HG03439 (cell line): ENCODE results near the gene FOXS1.
A peak's percentile ranks its signal among the peaks of the same experiment; 100 is the strongest.

ENCODE experiments used
- ATAC-seq: cut with Tn5 transposase; IDR thresholded peaks from one replicate; pipeline ENCODE4 v1.9.1; 2021; ENCODE audit warnings: mild to moderate bottlenecking, moderate library complexity; ENCODE audit not compliant: unreplicated experiment

The FOXS1 gene

DNA sequence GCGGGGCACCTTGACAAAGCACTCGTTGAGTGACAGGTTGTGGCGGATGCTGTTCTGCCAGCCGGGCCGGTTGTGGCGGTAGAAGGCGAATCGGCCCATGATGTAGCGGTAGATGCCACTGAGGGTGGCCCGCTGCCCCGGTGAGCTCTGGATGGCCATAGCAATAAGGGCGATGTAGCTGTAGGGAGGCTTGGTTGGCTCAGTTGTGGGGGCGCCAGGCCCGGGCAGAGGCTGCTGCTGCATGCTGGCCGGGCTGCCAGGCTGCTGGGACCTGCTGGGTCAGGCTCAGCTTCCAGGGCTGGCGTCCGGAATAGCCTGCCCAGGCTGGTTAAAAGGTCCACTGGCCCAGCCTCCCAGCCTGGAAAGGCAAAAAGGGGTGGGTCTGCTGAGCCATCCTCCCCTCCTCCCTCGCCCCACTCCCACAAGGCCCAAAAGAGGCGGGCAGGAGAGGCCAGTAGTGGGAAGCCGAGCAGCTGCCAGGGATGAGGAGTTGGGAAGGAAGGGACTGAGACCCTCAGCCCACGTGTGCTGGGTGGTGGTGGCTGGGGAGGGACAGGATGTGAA, at the start of gene FOXS1:
Gene FOXS1 (minus strand): TSS at position 305 of the 564 bp plus-strand sequence. CDS start 62 bp downstream, at position 243.
- ATAC-seq: no peak

DNA sequence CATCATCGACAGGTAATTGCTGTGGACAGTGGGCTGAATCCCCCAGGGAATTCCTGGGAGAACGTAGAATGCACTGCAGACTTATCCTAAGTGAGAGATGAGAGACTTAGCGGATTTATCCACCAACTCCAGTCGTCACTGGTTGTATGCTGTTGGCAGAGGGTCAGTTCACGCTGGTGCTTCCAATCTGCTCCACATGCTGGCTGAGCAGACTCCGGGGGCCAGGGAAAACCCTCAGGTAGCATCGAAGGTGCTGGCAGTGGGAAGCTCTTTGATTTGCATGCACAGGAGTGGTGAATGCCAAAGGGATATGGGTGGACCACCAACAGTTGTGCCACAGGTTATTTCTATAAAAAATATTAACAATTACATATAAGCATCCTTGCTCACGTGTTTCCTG, 45.2 kb upstream of the FOXS1 start:
- ATAC-seq: no peak

DNA sequence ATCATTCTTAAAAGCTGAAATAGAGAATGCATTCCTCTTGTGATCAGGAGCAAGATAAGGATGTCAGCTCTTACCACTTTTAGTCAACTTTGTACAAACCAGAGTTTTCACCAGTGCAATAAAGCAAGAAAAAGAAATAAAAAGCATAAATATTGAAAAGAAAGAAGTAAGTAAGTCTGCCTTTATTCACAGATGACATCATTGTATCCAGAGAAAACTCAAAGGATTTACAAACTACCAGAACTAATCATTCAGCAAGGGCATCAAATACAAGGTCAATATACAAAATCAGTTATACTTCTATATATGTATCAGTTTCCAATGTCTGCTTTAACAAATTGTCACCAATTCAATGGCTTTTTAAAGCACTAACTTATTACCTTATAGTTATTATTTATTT, 38.4 kb upstream of the FOXS1 start:
- no peak for ATAC-seq

DNA sequence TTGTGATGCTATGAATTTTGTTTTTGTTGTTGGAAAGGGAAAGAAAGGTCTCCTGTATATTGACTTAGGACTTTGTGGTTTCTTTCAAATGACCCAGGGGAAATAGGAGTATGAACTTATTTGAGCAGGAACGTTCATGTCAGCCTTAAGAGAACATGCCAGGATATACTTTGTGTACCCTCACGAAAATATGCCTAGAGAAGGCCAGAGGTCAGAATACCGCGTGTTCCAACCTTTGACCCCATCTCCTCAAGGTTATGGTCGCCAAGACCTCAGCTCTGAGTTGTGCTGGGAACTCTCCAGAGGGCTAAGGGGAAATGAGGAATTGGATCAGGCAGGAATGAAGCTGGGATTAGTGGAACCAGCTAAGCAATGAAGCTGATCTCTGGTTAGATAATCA, 36.5 kb upstream of the FOXS1 start:
- ATAC-seq: no peak

DNA sequence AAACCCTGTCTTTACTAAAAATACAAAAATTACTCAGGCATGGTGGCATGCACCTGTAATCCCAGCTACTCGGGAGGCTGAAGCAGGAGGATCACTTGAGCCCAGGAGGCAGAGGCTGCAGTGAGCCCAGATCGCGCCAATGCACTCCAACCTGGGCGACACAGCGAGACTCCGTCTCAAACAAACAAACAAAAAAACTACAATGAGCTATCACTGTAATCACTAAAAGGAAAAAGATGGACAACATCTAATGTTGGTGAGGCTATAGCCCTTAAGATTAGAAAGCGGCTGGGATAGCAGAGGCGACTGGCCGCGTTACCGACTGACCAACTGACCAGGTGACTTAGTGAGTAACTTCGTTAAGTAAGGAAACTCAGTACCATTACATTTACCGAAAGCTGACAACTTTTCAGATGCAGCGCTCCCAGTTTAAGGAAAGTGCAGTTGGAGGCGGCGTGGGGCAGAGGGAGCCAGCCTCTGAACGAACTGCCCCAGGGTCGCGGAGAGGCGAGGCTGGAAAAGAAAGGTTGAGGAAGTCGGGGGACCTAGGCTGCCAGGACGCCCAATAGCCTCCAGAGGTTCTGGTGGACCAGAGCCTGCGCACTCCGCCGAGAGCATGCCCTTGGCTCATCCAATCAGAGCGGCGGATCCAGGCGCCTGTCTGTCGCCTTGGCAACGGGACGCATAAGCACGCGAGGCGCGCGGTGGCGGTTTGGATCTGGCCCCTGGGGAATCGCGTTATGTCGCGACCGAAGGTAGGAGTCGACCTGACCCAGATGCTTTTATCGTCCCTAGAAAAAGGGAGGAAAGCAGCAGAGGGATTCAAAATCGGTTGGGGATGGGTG, 34.0 kb upstream of the FOXS1 start:
- ATAC-seq: peak; percentile 89

DNA sequence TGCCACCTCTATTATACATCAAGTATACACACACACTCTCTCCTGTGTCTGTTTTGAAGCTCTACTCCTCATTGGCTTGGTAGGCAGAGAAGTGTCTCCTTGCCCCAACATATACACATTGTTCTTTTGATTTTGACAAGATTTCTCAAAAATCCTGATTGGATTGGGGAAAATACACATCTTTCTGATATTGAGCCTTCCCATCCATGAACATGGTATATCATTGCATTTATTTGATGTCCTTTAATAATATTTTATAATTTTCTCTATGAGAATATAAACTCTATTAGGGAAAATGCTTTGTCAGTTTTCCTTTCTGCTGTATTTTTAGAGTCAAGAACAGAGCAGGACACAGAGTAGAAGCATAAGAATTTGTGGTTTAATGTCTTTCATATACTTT, 32.3 kb upstream of the FOXS1 start:
- ATAC-seq: no peak

DNA sequence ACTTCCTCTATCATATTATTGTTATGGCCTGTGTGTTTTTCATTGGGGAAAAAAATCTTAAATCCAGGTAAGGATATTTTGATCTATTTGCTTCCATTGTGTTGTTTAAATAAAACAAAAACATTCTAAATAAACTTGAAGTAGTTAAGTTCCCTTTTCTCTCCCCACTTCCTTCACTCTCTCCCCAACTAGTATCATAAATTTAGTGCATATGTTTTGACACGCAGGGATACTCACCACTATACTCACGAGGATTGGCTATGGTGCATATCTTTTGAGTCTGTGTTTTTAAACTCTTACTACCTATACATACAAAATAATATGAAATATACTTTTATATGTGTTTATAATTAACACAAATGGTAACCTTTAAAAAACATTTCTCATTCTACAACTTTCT, 30.3 kb upstream of the FOXS1 start:
- no peak for ATAC-seq

DNA sequence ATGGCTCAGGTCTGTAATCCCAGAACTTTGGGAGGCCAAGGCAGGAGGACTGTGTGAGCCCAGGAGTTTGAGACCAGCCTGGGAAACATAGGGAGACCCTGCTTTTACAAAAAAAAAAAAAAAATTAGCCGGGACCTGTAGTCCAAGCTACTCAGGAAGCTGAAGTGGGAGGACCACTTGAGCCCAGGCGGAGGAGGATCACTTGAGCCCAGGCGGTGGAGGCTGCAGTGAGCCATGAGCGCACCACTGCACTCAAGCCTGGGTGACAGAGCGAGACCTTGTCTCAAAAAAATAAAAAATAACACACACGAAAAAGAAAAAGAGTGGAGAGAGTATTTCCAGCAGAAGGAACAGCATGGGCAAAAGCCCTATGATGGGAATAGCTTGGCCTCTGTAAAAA, 27.0 kb upstream of the FOXS1 start:
- no peak for ATAC-seq

DNA sequence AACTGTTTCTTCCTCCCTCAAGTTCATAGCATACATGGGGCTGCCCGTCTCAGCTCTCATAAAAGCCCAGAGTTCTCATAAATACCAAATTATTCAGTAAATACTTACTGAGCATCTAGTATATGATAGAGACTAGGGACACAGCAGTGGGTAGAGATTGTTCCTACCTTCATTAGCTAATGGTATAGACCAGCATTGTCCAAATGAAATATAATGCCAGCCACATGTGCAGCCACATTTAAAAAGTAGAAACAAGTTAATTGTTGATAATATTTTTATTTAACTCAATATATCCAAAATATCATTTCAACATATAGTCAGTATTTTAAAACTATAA, 26.2 kb upstream of the FOXS1 start:
- no peak for ATAC-seq

DNA sequence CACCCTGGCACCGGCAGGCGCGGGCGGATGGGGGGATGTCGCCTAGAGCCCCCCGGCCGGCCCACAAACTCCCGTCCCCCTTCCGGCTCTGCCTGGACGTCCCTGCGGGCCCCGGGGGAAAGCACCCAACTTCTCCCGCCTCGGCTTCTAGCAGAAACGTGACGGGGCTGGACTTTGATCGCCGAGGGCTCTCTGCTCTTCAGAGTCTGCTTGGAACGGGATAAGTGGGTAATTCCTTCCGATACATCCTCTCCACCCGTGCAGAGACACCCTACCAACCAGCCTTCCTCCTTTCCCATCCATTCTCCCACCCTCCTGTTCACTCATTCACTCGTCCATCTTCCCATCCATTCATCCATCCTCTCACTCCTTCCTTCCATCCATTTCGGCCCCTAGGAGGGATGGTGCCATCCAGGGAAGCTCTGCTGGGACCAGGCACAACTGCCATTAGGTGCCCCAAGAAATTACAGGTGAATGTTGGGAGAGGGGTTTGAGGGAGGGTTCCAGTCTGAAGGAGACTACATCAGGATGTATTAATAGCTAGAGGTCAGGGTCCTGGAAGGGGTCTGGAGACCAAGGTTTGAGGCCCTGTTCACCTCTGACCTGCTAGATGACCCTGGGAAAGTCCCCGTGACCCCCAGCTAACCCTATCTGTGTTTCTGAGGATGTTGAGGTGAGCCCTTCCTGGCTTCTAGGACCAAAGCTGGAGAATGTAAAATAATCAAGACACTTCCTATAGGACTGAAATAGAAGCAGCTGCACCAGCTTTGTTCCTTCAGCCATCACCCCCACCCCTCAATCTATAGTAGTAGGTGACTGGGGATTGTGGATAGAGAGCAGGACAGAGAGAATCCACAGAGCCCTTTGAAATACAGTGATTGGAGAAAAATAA, 25.6 kb upstream of the FOXS1 start:
- no peak for ATAC-seq

DNA sequence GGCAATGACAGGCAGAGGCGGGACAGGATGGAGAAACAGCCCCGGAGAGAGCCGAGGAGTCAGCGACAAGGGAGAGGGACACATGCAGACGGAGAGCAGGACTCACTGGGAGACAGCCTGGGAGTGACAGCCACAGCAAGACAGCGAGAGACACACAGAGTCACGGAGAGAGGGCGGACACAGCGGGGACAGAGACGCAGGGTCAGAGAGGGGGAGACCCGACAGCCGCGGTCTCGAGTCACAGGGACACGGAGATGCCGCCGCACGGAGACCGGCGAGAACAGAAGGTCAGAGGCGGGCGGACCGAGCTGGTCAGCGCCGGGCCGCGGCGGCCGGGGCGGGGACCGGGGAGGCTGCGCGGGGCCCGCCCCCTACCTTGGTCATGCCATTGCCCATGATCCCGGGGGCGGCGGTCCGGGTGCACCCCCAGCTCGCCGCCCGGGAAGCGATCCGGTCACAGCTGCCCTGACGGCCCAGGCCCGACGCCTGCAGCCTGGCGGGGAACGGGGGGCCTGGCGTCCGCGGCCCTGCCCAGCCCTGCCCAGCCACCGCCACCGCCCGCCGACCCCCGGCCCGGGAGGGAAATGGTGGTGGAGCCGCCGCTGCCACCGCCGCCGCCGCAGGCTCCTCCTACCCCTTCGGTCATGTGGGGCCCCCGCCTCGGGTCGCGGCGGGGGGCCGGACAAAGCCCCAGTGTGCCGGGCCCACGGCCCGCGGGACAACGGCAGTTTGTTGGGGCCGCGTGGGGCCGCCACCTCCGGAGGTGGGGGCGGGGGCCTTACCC, 24.7 kb upstream of the FOXS1 start, which contains the start of the genes DUSP15 and TTLL9:
Gene DUSP15 (minus strand): TSS at position 586 of the 784 bp plus-strand sequence. CDS start 190 bp downstream, at position 396.
Gene TTLL9 (plus strand): TSS at position 693 of the 784 bp plus-strand sequence. CDS start 493 bp downstream, outside the sequence.
- ATAC-seq: no peak

DNA sequence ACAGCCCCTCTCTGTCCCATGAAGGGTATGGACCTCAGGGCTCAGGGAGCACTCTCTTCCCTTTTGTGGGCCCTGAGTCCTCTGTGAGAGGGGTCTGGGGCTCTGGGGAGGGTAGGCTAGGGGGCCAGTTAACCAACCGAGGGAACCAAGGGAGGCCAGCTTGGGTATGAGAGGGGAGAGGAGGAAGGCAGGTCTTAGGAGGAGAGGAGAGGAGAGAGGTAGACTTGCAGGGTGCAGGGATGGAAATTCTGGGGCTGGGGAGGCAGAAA, 24.2 kb upstream of the FOXS1 start:
- no peak for ATAC-seq

DNA sequence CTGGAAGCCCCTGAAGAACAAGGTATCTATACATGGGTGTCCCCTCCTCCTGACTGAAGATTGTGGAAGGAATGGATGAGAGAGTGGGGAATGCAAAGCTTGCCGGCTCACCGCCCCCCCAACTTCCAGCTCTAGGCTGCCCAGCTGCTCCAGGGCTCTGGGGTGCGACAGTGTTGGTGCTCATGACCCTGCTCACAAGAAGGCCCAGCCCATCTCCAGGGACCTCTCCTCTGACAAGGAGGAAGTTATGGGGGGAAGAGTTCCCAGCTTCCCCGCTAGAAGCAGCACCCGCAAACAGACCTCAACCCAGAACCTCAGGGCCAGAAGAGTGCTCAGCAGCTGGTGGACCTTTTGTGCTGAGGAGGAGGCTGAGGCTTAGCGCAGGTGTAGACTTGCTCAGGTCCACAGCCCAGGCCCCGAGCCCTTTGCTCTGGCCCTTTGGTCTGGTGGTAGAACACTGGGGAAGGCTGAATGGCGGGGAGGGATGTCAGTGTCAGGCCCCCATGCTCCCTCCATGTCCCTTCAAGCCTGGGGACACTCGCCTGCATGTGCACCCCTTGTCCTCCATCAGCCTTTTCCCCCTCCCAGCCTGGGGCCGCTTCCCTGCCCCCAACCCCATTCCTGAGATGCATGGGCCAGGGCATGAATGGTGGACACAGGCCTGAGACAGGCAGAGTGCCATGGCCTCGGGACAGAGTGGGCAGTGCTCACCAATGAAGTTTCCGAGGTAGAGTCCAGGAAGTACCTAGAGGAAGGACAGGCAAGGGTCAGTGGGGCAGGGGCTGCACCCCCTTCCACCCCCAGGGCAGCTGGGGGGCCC, 23.7 kb upstream of the FOXS1 start:
- ATAC-seq: no peak

DNA sequence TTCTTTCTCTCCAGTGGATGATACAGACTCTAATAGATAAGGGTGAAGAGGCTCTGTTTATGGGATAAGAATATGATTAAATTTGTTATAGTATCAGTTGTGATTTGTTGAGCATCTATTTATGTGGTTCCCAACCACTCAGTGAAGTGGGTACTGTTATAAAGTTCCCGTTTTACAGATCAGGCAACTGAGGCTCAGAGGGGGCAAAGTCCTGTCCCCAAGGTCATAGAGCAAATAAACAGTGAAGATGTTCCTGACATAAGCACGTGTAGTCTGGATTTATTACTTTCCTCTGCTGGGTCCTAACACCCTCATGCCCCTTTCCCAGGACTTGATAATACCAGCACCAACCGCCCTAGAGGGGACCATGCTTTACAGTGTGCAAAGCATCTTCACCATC, 20.8 kb upstream of the FOXS1 start:
- no peak for ATAC-seq

DNA sequence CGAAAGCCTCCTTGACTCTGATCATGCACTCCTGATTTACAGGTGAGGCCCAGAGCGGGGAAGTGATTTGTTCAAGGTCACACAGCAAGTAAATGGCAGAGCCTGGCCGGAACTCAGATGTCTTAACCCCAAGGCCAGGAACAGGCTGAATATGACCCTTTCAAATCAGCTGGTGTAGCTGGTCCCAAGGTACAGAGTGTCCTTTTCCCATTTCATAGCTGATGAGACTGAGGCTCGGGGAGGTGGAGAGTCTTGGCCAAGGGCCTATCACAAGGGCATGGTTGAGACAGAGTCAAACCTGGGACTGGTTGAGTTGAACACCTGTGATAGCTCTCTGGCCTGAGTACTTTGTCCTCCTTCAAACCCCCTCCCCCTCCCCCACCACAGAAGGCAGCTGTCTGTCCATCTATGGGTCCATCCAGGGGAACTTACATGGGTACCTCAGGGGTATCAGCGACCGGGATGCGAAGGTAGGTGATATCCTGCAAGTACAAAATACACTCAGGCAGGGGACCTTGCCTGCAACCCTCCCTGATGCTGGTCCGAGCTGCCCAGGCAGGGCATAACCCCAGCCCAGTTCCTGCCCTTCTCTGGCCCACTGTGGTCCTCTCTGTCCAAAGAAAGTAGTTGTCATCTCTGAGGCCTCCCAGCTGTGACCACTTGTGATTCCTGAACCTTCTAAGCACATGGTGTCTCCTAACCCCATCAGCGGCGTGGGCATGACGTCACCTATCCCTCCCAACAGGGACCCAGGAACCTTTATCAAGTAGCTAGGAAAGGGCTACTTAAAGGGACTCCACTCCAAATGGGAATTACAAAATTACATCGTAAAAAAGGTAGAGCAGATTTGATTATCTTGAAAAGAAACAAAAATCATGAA, 19.4 kb upstream of the FOXS1 start:
- ATAC-seq: no peak

DNA sequence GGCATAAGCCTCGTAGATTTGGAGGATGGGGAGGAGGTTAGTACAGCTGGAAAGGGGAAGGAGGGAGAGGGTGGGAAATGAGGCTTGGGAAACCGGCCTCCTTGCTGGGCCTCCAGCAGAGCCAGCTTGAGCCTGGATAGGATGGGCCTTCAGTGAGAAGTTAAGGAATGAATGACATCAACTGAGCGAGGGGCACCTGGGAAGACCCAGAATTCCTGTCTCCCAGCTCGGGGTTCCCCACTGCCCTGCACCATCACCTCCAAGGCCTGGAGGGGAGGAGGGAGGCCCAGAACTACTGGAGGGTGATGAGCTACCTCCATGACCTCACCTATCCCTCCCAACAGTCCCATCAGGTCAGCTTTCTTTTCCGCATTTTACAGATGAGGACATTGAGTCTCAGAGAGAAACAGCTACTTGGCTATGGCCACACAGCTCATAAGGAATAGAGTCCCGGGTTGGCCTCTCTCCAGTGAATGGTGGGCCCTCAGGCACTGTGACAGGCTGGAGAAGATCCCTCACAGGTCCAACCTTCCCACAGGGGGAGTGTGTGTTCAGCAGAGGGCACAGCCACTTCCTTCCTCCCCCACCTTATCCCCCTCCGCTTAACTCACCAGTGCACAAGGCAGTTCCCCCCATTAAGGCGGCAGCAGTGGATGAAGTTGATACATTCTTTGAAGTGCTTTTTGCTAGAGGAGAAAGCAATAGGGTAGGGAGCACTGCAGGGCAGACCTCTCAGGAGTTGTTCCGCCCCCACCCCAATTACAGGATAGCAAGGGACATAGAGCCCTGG, 18.1 kb upstream of the FOXS1 start:
- ATAC-seq: no peak

DNA sequence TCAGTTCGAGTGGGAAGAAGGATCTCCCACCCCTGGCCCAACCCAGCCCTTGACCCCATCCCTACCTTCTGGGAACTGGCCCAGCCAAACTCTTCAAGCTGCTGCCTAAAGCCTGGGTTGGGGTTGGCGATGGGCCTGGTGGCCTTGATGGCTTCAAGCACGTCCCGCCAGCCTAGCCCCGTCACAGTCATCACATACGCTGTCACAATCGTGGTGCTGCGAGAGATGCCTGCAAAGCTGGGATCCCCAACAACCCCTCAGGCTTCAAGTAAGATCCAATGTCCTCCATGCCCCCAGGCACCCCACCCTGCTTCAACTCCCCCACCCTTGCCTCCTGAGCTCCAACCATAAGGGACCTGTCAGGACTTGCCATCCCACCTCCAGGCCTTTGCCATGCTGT, 17.1 kb upstream of the FOXS1 start:
- ATAC-seq: no peak

DNA sequence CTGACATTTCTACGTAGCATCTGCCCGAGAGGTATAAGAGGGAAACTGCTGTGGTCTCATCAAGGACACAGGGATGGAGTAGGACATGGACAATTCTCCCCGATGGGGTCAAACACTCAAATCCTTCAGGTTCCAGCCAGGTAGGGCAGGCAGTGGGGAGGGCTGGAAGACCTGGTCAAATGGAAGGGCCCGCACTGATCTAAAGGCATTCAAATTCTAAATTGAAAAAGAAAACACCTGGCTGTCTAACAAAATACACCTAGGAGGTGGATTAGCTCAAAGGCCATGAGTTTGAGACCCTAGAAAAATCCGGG, 16.7 kb upstream of the FOXS1 start:
- no peak for ATAC-seq
